Panc1 (cell line): Measurements from ENCODE around the gene PDE12. TPM values are rescaled to one million over a fixed set of nuclear protein-coding genes. Genes with fewer than 3 reads are reported as not detected.

ENCODE experiments used
- ATAC-seq: fragments of 200-7000 bp; cut with Tn5 transposase; 2 replicates; pipeline ENCODE4 v1.9.1; 2020; ENCODE audit warnings: mild to moderate bottlenecking, moderate library complexity
- BruUV-seq: library from RNA; stranded (reverse); fragments of 400-500 nt; replicated peaks from 2 replicates; lab custom pipeline; 2021; lab: Mats Ljungman, UMichigan
- CTCF ChIA-PET: fragments of 300-600 bp; sonication (Branson Sonifier 250); formaldehyde crosslinking; loops from one replicate; lab custom pipeline; 2022; ENCODE audit warnings: antibody characterized with exemption; lab: Charles Lee
- POLR2A ChIA-PET: fragments of 300-600 bp; sonication (Branson Sonifier 250); formaldehyde crosslinking; loops from one replicate; lab custom pipeline; 2022; ENCODE audit warnings: antibody characterized with exemption; lab: Charles Lee
- DNase-seq: peaks from one replicate; pipeline ENCODE4 v3.0.0-alpha.2; 2010; ENCODE audit warnings: low read depth, low spot score
- H3K27ac ChIP-seq: 2 replicates; pipeline ENCODE4 v1.5.1; 2011; ENCODE audit warnings: mild to moderate bottlenecking, low read length, inconsistent platforms
- H3K27me3 ChIP-seq: fragments of 200-500 bp; sonication (Bioruptor generic); 2 replicates; pipeline ENCODE4 v1.6.0; 2014; ENCODE audit warnings: low read length, inconsistent platforms; ENCODE audit not compliant: control insufficient read depth, insufficient read depth
- H3K36me3 ChIP-seq: fragments of 200-500 bp; sonication (Bioruptor generic); 2 replicates; pipeline ENCODE4 v1.5.1; 2014; ENCODE audit warnings: inconsistent platforms, mild to moderate bottlenecking, low read length, moderate library complexity; ENCODE audit not compliant: control insufficient read depth, insufficient read depth
- H3K4me1 ChIP-seq: 2 replicates; pipeline ENCODE4 v1.5.1; 2011; ENCODE audit warnings: inconsistent platforms, mild to moderate bottlenecking, low read length, moderate library complexity; ENCODE audit not compliant: control insufficient read depth, insufficient read depth
- H3K4me3 ChIP-seq, 2 experiments: 2 replicates each; pipeline ENCODE4 v1.5.1; 2011 to 2012; ENCODE audit warnings: low read depth in 2 of 2, low read length in 2 of 2, mild to moderate bottlenecking in 2 of 2, inconsistent platforms in 1 of 2, moderate library complexity in 1 of 2
- H3K9me3 ChIP-seq: fragments of 200-500 bp; sonication (Bioruptor generic); 2 replicates; pipeline ENCODE4 v1.5.1; 2014; ENCODE audit warnings: low read depth, mild to moderate bottlenecking, inconsistent platforms, low read length, moderate library complexity; ENCODE audit not compliant: control insufficient read depth, insufficient read depth
- CTCF ChIP-seq: fragments of 450-650 bp; IDR thresholded peaks from 2 replicates; pipeline ENCODE4 v1.5.1; 2017; ENCODE audit warnings: mild to moderate bottlenecking
- POLR2AphosphoS5 ChIP-seq: IDR thresholded peaks from 2 replicates; pipeline ENCODE4 v1.6.1; 2012; ENCODE audit warnings: mild to moderate bottlenecking, low read depth, low read length, moderate library complexity
- REST ChIP-seq, 2 experiments: IDR thresholded peaks; 2 replicates each; pipeline ENCODE4 v1.6.1; 2011 to 2012; ENCODE audit warnings: low read depth in 2 of 2, control low read depth in 1 of 2, low read length in 1 of 2, mild to moderate bottlenecking in 1 of 2, moderate library complexity in 1 of 2; ENCODE audit not compliant: insufficient read depth in 1 of 2
- SIN3A ChIP-seq: IDR thresholded peaks from 2 replicates; pipeline ENCODE4 v1.6.1; 2012; ENCODE audit warnings: low read depth, mild to moderate bottlenecking, low read length, moderate library complexity, borderline replicate concordance; ENCODE audit not compliant: insufficient read depth
- TCF7L2 ChIP-seq: IDR thresholded peaks from 2 replicates; pipeline ENCODE4 v1.6.1; 2011; ENCODE audit warnings: mild to moderate bottlenecking, low read depth, low read length, inconsistent platforms
- in situ Hi-C: cut with HindIII; loops from 2 replicates; pipeline ENCODE4 v1.10.0; 2016; ENCODE audit warnings: low sequenced_read_pairs, low pct_unique_long_range_greater_than_20kb
- intact Hi-C: fragments of 100-400 bp; cut with micrococcal nuclease; formaldehyde crosslinking; loops from one replicate; pipeline ENCODE4 v1.10.0; 2022; ENCODE audit not compliant: unreplicated experiment
- total RNA-seq: library from RNA; stranded (reverse); gene quantifications from one replicate; pipeline ENCODE4 v1.2.1, GENCODE V29; 2021; ENCODE audit not compliant: unreplicated experiment

Gene PDE12
- total RNA-seq, 1 experiment from 2014 or later, result 22.8 TPM

- Histone ChIP-seq H3K36me3 (no peaks in the 10 kb centered on the region), H3K4me1 (no peaks in the 10 kb centered on the region), H3K9me3 (no peaks in the 10 kb centered on the region), H3K27me3 (no peaks in the 10 kb centered on the region), H3K4me3 (no peak overlapping the region), H3K27ac (no peak overlapping the region)
- no peak for DNase-seq
- CTCF ChIA-PET, result no interaction called here
- intact Hi-C loops, result no loop called here
- ATAC-seq, result no peak
- in situ Hi-C loops, result no loop called here
- no peak for TF ChIP-seq REST (IDR thresholded peaks at IDR 0.05; ENCODE audit: insufficient read depth in 1 of 2, low read depth in 2 of 2, low read length in 1 of 2)
- TF ChIP-seq SIN3A, result no peak
- no peak for TF ChIP-seq CTCF
- no peak for TF ChIP-seq POLR2AphosphoS5
- no peak for TF ChIP-seq TCF7L2
- BruUV-seq, result no TSS peak
- POLR2A ChIA-PET, result interaction anchor here (0.6 kb wide), 1 partner anchor 575 kb away, joined by 7 read pairs; no protein-coding TSS in a partner anchor
Observed at GRCh38 chr3:57518276-57518915, 37.7 kb upstream of the PDE12 start.

- ATAC-seq (no peak), DNase-seq (no peak)
- H3K4me3 ChIP-seq, result no peak overlapping the region
- ChIA-PET CTCF (no interaction called here), POLR2A (no interaction called here)
- no TSS peak for BruUV-seq
- intact Hi-C loops, result no loop called here
- in situ Hi-C loops, result no loop called here
- no peak overlapping the region for H3K27ac ChIP-seq
- no peaks in the 10 kb centered on the region for H3K27me3 ChIP-seq
- H3K9me3 ChIP-seq, result no peaks in the 10 kb centered on the region
- H3K36me3 ChIP-seq, result no peaks in the 10 kb centered on the region
- no peaks in the 10 kb centered on the region for H3K4me1 ChIP-seq
- TF ChIP-seq TCF7L2, result no peak
- no peak for TF ChIP-seq SIN3A
- TF ChIP-seq CTCF, result no peak
- TF ChIP-seq REST (IDR thresholded peaks at IDR 0.05; ENCODE audit: insufficient read depth in 1 of 2, low read depth in 2 of 2, low read length in 1 of 2), result no peak
- no peak for TF ChIP-seq POLR2AphosphoS5
Observed at GRCh38 chr3:57530071-57530608, 25.9 kb upstream of the PDE12 start.
